Measurements from ENCODE around the gene IL15.

DNA sequence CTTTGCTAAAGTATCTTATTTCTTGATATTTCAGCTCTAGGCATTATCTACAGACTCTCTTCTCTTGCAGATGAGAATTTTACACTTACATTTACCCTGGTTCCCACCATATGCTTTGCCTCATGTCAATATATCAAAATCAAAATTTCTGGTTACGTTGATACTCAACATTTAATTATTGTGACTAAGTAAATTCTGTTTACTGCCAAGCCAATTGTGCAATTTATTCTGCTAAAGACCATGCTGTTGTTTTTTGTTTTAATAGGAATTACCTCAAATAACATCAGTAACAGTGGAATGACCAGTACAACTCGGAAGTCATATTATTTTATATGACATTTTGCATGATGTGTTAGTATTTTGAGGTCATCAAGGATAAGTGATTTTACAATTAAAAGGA is 125.5 kb downstream of the IL15 start:
- TF ChIP-seq, protein P1, sequence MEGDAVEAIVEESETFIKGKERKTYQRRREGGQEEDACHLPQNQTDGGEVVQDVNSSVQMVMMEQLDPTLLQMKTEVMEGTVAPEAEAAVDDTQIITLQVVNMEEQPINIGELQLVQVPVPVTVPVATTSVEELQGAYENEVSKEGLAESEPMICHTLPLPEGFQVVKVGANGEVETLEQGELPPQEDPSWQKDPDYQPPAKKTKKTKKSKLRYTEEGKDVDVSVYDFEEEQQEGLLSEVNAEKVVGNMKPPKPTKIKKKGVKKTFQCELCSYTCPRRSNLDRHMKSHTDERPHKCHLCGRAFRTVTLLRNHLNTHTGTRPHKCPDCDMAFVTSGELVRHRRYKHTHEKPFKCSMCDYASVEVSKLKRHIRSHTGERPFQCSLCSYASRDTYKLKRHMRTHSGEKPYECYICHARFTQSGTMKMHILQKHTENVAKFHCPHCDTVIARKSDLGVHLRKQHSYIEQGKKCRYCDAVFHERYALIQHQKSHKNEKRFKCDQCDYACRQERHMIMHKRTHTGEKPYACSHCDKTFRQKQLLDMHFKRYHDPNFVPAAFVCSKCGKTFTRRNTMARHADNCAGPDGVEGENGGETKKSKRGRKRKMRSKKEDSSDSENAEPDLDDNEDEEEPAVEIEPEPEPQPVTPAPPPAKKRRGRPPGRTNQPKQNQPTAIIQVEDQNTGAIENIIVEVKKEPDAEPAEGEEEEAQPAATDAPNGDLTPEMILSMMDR (conservative IDR thresholded peaks at IDR 0.05; ENCODE audit: low read depth, low read length), result no peak
- no peak for TF ChIP-seq EZH2phosphoT487 (IDR thresholded peaks at IDR 0.05; ENCODE audit: borderline replicate concordance, low read length)
